ENCODE measurements around the gene ARHGAP35.

ARHGAP35 gene

DNA sequence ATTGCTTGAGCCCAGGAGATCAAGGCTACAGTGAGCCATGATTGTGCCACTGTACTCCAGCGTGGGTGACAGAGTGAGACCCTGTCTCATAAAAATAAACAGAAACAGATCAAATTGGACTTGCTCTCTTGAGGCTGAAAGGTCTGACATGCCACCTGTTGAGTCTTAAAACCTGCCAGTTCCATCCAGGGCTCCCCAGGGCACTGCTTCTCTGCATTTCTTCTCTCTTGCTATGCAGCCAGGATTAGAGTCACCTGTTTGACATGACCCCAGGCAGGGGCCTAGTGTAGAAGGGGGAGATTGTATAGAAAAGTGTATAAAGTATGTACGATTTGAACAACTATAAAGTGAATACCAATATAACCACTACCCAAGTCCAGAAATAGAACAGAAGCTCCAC lies 45.4 kb downstream of the ARHGAP35 start:
- no peak overlapping the region for H3K27ac ChIP-seq
- TF ChIP-seq, protein P1, sequence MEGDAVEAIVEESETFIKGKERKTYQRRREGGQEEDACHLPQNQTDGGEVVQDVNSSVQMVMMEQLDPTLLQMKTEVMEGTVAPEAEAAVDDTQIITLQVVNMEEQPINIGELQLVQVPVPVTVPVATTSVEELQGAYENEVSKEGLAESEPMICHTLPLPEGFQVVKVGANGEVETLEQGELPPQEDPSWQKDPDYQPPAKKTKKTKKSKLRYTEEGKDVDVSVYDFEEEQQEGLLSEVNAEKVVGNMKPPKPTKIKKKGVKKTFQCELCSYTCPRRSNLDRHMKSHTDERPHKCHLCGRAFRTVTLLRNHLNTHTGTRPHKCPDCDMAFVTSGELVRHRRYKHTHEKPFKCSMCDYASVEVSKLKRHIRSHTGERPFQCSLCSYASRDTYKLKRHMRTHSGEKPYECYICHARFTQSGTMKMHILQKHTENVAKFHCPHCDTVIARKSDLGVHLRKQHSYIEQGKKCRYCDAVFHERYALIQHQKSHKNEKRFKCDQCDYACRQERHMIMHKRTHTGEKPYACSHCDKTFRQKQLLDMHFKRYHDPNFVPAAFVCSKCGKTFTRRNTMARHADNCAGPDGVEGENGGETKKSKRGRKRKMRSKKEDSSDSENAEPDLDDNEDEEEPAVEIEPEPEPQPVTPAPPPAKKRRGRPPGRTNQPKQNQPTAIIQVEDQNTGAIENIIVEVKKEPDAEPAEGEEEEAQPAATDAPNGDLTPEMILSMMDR (IDR thresholded peaks at IDR 0.05): no peak
- DNase-seq (ENCODE audit: low spot score): no peak
- H3K4me3 ChIP-seq: no peak overlapping the region

GRCh38 chr19:46907880-46908279 lies 47.1 kb downstream of the ARHGAP35 start:
- peak overlapping the region in 1 of 2 donors; percentile 11 for H3K27ac ChIP-seq
- DNase-seq (ENCODE audit: low spot score): no peak

GRCh38 chr19:46909356-46909755 lies 48.6 kb downstream of the ARHGAP35 start:
- no peak for DNase-seq (ENCODE audit: low spot score)
- TF ChIP-seq, protein P1 (IDR thresholded peaks at IDR 0.05): no peak
- Histone ChIP-seq H3K27ac (no peak overlapping the region), H3K4me3 (no peak overlapping the region)

More at GRCh38 chr19:46907880-46908279, 47.1 kb downstream of the ARHGAP35 start:
- no peak overlapping the region for H3K4me3 ChIP-seq
- TF ChIP-seq, protein P1 (IDR thresholded peaks at IDR 0.05): no peak

Measured in coronary artery (tissue), 2 donors.